GM23338 (cell line): ENCODE results near the gene MAD1L1. TPM values are rescaled to one million over a fixed set of nuclear protein-coding genes. Genes with fewer than 3 reads are reported as not detected.

Experiments
- CTCF ChIP-seq, 2 experiments: fragments of 200-600 bp in 1 of 2; sonication (generic) in 1 of 2; conservative IDR thresholded peaks; 2 replicates each; pipeline versions ENCODE4 v1.5.1 to v1.6.1; 2016 to 2017; ENCODE audit warnings: antibody characterized with exemption in 2 of 2, low read depth in 2 of 2, mild to moderate bottlenecking in 2 of 2, moderate library complexity in 1 of 2
- ETS1 ChIP-seq: IDR thresholded peaks from 2 replicates; pipeline ENCODE4 v1.6.1; 2016; ENCODE audit warnings: antibody characterized with exemption
- ZNF331 ChIP-seq: fragments of 250-450 bp; sonication (Bioruptor Pico); IDR thresholded peaks from 2 replicates; pipeline ENCODE4 v1.5.0; 2020; ENCODE audit warnings: low read depth, mild to moderate bottlenecking, moderate library complexity
- polyA plus RNA-seq: library from polyadenylated mRNA; unstranded; fragments of >200 nt; fragmentation: Nextera tagmentation; extraction: Ambion mirVana; gene quantifications from 2 replicates; pipeline ENCODE4 v1.2.1, GENCODE V29; 2016
- total RNA-seq: library from RNA; depleted of rRNA; stranded (reverse); fragments of >200 nt; shearing (Covaris generic); gene quantifications from 2 replicates; pipeline ENCODE4 v1.2.3, GENCODE V29; 2014
- TF ChIP-seq, protein P1 (sequence below): fragments of 250-450 bp; sonication (Bioruptor Pico); IDR thresholded peaks from 2 replicates; pipeline ENCODE4 v1.5.0; 2020; ENCODE audit warnings: mild to moderate bottlenecking, moderate library complexity

Gene MAD1L1
- total and polyA plus RNA-seq, 2 experiments from 2014 or later = 40.3 to 59.3 TPM

DNA sequence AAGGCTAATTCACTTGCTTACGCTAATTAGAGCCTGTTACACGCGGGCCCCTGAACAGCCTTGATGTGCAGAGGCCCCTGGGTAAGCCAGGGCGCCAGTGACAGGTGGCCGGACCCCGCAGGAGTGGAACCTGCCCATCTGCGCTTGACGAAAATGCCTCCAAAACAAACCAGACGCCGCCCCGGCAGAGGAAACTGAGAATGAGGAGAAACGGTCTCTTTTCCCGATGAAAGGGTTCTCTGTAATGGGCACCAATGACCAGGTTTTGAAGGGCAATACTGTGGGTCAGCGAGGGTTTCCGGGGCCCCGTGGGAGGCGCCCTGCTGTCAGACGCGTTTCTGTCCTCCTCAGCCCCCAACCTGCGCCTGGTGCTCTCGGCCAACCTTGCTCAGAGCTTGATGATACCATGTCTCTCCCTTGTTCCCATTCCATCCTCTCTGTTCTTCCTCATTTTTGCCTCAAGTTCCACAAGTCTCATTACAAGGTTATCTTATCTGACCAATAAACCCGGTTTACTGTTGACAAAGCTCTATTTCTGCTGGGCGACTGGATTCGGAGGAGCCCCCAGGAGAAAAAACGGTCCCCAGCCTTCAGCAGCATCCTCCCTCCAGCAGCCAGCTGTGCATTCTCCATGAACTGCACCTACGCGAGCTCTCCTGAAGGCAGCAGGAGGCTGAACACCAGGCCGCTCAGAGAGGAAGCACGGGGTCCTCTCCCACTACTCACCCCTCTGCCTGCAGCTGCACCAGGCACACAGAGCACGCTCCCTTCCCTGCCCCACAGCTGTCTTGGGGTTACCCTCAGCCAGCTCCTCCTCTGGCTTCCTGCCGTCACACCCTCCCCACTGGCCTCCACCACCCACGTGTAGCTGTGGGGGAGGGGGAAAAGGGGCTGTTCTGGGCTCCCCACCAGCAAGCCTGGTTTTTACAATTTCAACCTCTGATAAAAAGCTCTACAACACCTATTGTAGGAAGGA lies 202.0 kb downstream of the MAD1L1 start (continued):
- TF ChIP-seq, protein P1, sequence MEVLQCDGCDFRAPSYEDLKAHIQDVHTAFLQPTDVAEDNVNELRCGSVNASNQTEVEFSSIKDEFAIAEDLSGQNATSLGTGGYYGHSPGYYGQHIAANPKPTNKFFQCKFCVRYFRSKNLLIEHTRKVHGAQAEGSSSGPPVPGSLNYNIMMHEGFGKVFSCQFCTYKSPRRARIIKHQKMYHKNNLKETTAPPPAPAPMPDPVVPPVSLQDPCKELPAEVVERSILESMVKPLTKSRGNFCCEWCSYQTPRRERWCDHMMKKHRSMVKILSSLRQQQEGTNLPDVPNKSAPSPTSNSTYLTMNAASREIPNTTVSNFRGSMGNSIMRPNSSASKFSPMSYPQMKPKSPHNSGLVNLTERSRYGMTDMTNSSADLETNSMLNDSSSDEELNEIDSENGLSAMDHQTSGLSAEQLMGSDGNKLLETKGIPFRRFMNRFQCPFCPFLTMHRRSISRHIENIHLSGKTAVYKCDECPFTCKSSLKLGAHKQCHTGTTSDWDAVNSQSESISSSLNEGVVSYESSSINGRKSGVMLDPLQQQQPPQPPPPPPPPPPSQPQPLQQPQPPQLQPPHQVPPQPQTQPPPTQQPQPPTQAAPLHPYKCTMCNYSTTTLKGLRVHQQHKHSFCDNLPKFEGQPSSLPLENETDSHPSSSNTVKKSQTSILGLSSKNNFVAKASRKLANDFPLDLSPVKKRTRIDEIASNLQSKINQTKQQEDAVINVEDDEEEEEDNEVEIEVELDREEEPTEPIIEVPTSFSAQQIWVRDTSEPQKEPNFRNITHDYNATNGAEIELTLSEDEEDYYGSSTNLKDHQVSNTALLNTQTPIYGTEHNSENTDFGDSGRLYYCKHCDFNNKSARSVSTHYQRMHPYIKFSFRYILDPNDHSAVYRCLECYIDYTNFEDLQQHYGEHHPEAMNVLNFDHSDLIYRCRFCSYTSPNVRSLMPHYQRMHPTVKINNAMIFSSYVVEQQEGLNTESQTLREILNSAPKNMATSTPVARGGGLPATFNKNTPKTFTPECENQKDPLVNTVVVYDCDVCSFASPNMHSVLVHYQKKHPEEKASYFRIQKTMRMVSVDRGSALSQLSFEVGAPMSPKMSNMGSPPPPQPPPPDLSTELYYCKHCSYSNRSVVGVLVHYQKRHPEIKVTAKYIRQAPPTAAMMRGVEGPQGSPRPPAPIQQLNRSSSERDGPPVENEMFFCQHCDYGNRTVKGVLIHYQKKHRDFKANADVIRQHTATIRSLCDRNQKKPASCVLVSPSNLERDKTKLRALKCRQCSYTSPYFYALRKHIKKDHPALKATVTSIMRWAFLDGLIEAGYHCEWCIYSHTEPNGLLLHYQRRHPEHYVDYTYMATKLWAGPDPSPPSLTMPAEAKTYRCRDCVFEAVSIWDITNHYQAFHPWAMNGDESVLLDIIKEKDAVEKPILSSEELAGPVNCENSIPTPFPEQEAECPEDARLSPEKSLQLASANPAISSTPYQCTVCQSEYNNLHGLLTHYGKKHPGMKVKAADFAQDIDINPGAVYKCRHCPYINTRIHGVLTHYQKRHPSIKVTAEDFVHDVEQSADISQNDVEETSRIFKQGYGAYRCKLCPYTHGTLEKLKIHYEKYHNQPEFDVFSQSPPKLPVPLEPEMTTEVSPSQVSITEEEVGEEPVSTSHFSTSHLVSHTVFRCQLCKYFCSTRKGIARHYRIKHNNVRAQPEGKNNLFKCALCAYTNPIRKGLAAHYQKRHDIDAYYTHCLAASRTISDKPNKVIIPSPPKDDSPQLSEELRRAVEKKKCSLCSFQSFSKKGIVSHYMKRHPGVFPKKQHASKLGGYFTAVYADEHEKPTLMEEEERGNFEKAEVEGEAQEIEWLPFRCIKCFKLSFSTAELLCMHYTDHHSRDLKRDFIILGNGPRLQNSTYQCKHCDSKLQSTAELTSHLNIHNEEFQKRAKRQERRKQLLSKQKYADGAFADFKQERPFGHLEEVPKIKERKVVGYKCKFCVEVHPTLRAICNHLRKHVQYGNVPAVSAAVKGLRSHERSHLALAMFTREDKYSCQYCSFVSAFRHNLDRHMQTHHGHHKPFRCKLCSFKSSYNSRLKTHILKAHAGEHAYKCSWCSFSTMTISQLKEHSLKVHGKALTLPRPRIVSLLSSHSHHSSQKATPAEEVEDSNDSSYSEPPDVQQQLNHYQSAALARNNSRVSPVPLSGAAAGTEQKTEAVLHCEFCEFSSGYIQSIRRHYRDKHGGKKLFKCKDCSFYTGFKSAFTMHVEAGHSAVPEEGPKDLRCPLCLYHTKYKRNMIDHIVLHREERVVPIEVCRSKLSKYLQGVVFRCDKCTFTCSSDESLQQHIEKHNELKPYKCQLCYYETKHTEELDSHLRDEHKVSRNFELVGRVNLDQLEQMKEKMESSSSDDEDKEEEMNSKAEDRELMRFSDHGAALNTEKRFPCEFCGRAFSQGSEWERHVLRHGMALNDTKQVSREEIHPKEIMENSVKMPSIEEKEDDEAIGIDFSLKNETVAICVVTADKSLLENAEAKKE (CRISPR knock-in tag) = no peak
- TF ChIP-seq CTCF (conservative IDR thresholded peaks at IDR 0.05; ENCODE audit: low read depth in 2 of 2) (no peak), ZNF331 (CRISPR knock-in tag) (no peak), ETS1 (no peak)
